SH-SY5Y (cell line): ENCODE data around the gene IL1R1.

Source experiments
- GATA2 ChIP-seq: IDR thresholded peaks from 2 replicates; pipeline ENCODE4 v1.6.1; 2011; ENCODE audit warnings: mild to moderate bottlenecking, low read depth, low read length
- GATA3 ChIP-seq: IDR thresholded peaks from 2 replicates; pipeline ENCODE4 v1.6.1; 2011; ENCODE audit warnings: low read depth, mild to moderate bottlenecking, low read length, moderate library complexity

DNA sequence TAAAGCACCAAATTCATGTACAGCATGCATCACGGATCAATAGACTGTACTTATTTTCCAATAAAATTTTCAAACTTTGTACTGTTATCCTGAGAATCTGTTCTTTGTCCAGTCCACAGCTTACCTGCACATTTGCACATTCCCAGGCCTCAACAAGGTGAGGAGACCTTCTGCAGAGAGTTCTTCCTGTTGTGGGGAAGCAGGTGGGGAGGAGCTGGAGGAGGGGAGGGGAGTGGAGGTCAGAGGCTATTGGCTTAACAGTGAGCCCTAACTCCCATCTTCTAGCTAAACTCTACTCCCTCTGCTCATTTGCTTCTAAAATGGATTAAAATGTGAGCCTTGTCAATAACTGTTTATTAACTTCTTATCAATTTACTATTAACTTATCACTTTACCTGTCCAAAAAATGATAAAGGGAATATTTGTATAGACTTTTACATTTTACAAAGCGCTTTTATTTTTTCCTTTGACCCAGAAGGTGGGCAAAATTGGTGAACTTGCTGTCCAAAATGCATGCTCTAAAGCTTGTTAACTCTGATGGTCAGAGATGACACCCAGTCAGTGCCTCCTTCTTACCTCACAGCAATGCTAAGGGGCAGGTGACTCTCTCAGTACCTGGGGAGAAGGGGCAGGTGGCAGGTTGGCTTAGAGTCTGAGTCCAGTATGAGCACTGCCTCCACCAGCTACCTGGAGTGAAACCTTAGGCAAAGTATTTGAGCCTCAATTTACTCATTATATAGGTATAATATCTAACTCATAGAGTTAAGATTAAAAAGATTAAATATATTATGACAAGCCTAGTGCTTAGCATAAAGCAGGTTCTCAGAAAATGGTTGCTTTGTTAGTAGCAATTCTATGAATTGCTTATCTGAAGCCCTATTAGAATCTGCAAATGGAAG lies 37.5 kb downstream of the IL1R1 start:
- TF ChIP-seq GATA2 (no peak), GATA3 (no peak)
